Lower leg skin (tissue), 3 donors: ENCODE results near the gene CALML5.

Source experiments
- CTCF ChIP-seq, 3 donors: fragments of 450-650 bp; IDR thresholded peaks; one replicate each; pipeline ENCODE4 v1.5.1; 2016; ENCODE audit warnings: antibody characterized with exemption in 3 of 3, mild to moderate bottlenecking in 3 of 3, moderate library complexity in 2 of 3
- POLR2A ChIP-seq, 2 donors: fragments of 450-650 bp; IDR thresholded peaks; one replicate each; pipeline ENCODE4 v1.6.1; 2016 to 2017; ENCODE audit warnings: antibody characterized with exemption in 2 of 2, mild to moderate bottlenecking in 1 of 2, moderate library complexity in 1 of 2

- TF ChIP-seq POLR2A (IDR thresholded peaks at IDR 0.05) (no peak), CTCF (IDR thresholded peaks at IDR 0.05) (no peak)
These were observed 26.4 kb upstream of the CALML5 start for GRCh38 chr10:5525561-5526341.
